Head of caudate nucleus (tissue), 42 donors: Measurements from ENCODE around the gene STARD8.

Experiments
- DNase-seq, 42 donors: peaks; one replicate each; pipeline versions ENCODE4 v3.0.0 to v3.0.0-alpha.2; 2020 to 2021; ENCODE audit warnings: mixed read lengths in 7 of 42
- intact Hi-C: fragments of 100-400 bp; cut with DNase I; formaldehyde crosslinking; loops from one replicate; pipeline ENCODE4 v1.15.0; 2022

STARD8 gene

GRCh38 chrX:68762766-68763165 is 115.3 kb downstream of the STARD8 start:
- intact Hi-C loops, result no loop called here

GRCh38 chrX:68763481-68763880 is 116.0 kb downstream of the STARD8 start:
- DNase-seq, result no peak
- intact Hi-C loops, result no loop called here

More at GRCh38 chrX:68762766-68763165, 115.3 kb downstream of the STARD8 start:
- DNase-seq, result no peak
